ENCODE results near the gene MIEN1.

The MIEN1 gene

GRCh38 chr17:39756380-39757079 is 26.2 kb upstream of the MIEN1 start:
- POLR2A ChIA-PET (ENCODE audit: low non-redundant PET) = no interaction called here

GRCh38 chr17:39755554-39756379 is 25.4 kb upstream of the MIEN1 start:
- peak overlapping the region; percentile 90; the same call in 1 of the 2 replicates for H3K27ac ChIP-seq
- ChIA-PET CTCF (interaction anchor here (1.1 to 3.8 kb wide), 2 partner anchors 117 to 134 kb away, joined by 3 to 21 read pairs; no protein-coding TSS in a partner anchor), POLR2A (ENCODE audit: low non-redundant PET) (interaction anchor here (0.6 kb wide), 1 partner anchor 291 kb away, joined by 3 read pairs; no protein-coding TSS in a partner anchor)
- no peak for TF ChIP-seq CTCF (conservative IDR thresholded peaks at IDR 0.05; ENCODE audit: low read depth)
- DNase-seq (ENCODE audit: low spot score) = no peak

More at GRCh38 chr17:39756380-39757079, 26.2 kb upstream of the MIEN1 start:
- no peak for DNase-seq (ENCODE audit: low spot score)
- H3K27ac ChIP-seq = no peak overlapping the region
- CTCF ChIA-PET = no interaction called here
- TF ChIP-seq CTCF (conservative IDR thresholded peaks at IDR 0.05; ENCODE audit: low read depth) = no peak

GRCh38 chr17:39754958-39755553 is 24.7 kb upstream of the MIEN1 start:
- no peak for DNase-seq (ENCODE audit: low spot score)
- TF ChIP-seq CTCF (conservative IDR thresholded peaks at IDR 0.05; ENCODE audit: low read depth) = no peak
- ChIA-PET CTCF (interaction anchor here (0.6 to 3.8 kb wide), 5 partner anchors 109 to 1685 kb away, joined by 3 to 21 read pairs (median 3); partner anchors contain the start of gene IKZF3), POLR2A (ENCODE audit: low non-redundant PET) (interaction anchor here (0.6 kb wide), 2 partner anchors 23 to 290 kb away, joined by 3 to 4 read pairs; no protein-coding TSS in a partner anchor)
- H3K27ac ChIP-seq = peak overlapping the region; percentile 90

GRCh38 chr17:39754161-39754957 is 24.0 kb upstream of the MIEN1 start:
- POLR2A ChIA-PET (ENCODE audit: low non-redundant PET) = interaction anchor here (0.6 kb wide), 1 partner anchor 22 kb away, joined by 4 read pairs; no protein-coding TSS in a partner anchor
- peak; percentile 92 for DNase-seq (ENCODE audit: low spot score)
- TF ChIP-seq CTCF (conservative IDR thresholded peaks at IDR 0.05; ENCODE audit: low read depth) = peak; percentile 97
- CTCF ChIA-PET = interaction anchor here (0.6 to 3.8 kb wide), 9 partner anchors 15 to 1685 kb away, joined by 3 to 21 read pairs (median 4); partner anchors contain the start of genes IKZF3 and MIEN1
- H3K27ac ChIP-seq = peak overlapping the region; percentile 90

GRCh38 chr17:39753514-39754160 is 23.3 kb upstream of the MIEN1 start:
- no peak for TF ChIP-seq CTCF (conservative IDR thresholded peaks at IDR 0.05; ENCODE audit: low read depth)
- CTCF ChIA-PET = interaction anchor here (0.6 to 3.8 kb wide), 8 partner anchors 16 to 1187 kb away, joined by 3 to 21 read pairs (median 4); partner anchors contain the start of gene MIEN1
- peak overlapping the region; percentile 90 for H3K27ac ChIP-seq
- DNase-seq (ENCODE audit: low spot score) = peak; percentile 18
- POLR2A ChIA-PET (ENCODE audit: low non-redundant PET) = interaction anchor here (0.7 kb wide), 1 partner anchor 65 kb away, joined by 3 read pairs; no protein-coding TSS in a partner anchor

Data from RWPE1 (cell line).